MCF 10A (cell line): ENCODE measurements around the gene MRPL39. TPM values are rescaled to one million over a fixed set of nuclear protein-coding genes. Genes with fewer than 3 reads are reported as not detected.

Source experiments
- BruUV-seq: library from RNA; stranded (reverse); fragments of 400-500 nt; replicated peaks from 2 replicates; lab custom pipeline; 2021; lab: Mats Ljungman, UMichigan
- CTCF ChIA-PET: fragments of 300-600 bp; sonication (Branson Sonifier 250); formaldehyde crosslinking; extraction: SDS; loops from one replicate; lab custom pipeline; 2021; ENCODE audit warnings: antibody characterized with exemption, inconsistent platforms; lab: Yijun Ruan, JAX
- POLR2A ChIA-PET: fragments of 300-600, 350-650 bp; sonication (Branson Sonifier 250); formaldehyde crosslinking; extraction: SDS; loops from one replicate; lab custom pipeline; 2020; ENCODE audit warnings: antibody characterized with exemption, inconsistent platforms; lab: Yijun Ruan, JAX
- DNase-seq: peaks from one replicate; pipeline ENCODE4 v3.0.0-alpha.2; 2018; ENCODE audit not compliant: unreplicated experiment
- H3K27ac Mint-ChIP-seq: one replicate; pipeline ENCODE4 v1.8.0; 2022; ENCODE audit warnings: mild to moderate bottlenecking, low read depth, mixed read lengths; ENCODE audit not compliant: unreplicated experiment
- H3K27me3 Mint-ChIP-seq: one replicate; pipeline ENCODE4 v1.8.0; 2022; ENCODE audit warnings: mixed read lengths; ENCODE audit not compliant: insufficient read depth, unreplicated experiment
- H3K36me3 Mint-ChIP-seq: one replicate; pipeline ENCODE4 v1.8.0; 2022; ENCODE audit warnings: mild to moderate bottlenecking, moderate library complexity, mixed read lengths; ENCODE audit not compliant: insufficient read depth, unreplicated experiment
- H3K4me1 Mint-ChIP-seq: one replicate; pipeline ENCODE4 v1.8.0; 2022; ENCODE audit warnings: mixed read lengths; ENCODE audit not compliant: insufficient read depth, unreplicated experiment
- H3K4me3 Mint-ChIP-seq: one replicate; pipeline ENCODE4 v1.8.0; 2022; ENCODE audit warnings: mild to moderate bottlenecking, moderate library complexity, mixed read lengths; ENCODE audit not compliant: unreplicated experiment
- H3K9me3 Mint-ChIP-seq: one replicate; pipeline ENCODE4 v1.8.0; 2022; ENCODE audit warnings: mixed read lengths; ENCODE audit not compliant: unreplicated experiment
- intact Hi-C: fragments of 100-400 bp; cut with micrococcal nuclease; formaldehyde crosslinking; loops from 2 replicates; pipeline ENCODE4 v1.14.1; 2022
- total RNA-seq: library from RNA; stranded (reverse); gene quantifications from 2 replicates; pipeline ENCODE4 v1.2.3, GENCODE V29; 2022
- TF ChIP-seq, protein P1 (sequence below): fragments of 200-600 bp; IDR thresholded peaks from one replicate; pipeline ENCODE4 v1.8.0; 2022; ENCODE audit warnings: antibody characterized with exemption, mild to moderate bottlenecking; ENCODE audit not compliant: unreplicated experiment

Gene MRPL39
- total RNA-seq, 1 experiment from 2014 or later: 37.1 TPM

- no peak overlapping the region for H3K4me3 Mint-ChIP-seq
- H3K27me3 Mint-ChIP-seq: no peaks in the 10 kb centered on the region
- H3K27ac Mint-ChIP-seq: no peak overlapping the region
- CTCF ChIA-PET: no interaction called here
- TF ChIP-seq, protein P1, sequence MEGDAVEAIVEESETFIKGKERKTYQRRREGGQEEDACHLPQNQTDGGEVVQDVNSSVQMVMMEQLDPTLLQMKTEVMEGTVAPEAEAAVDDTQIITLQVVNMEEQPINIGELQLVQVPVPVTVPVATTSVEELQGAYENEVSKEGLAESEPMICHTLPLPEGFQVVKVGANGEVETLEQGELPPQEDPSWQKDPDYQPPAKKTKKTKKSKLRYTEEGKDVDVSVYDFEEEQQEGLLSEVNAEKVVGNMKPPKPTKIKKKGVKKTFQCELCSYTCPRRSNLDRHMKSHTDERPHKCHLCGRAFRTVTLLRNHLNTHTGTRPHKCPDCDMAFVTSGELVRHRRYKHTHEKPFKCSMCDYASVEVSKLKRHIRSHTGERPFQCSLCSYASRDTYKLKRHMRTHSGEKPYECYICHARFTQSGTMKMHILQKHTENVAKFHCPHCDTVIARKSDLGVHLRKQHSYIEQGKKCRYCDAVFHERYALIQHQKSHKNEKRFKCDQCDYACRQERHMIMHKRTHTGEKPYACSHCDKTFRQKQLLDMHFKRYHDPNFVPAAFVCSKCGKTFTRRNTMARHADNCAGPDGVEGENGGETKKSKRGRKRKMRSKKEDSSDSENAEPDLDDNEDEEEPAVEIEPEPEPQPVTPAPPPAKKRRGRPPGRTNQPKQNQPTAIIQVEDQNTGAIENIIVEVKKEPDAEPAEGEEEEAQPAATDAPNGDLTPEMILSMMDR: no peak
- H3K4me1 Mint-ChIP-seq: peaks cover 3% of the 10 kb centered on the region
- H3K9me3 Mint-ChIP-seq: no peaks in the 10 kb centered on the region
- intact Hi-C loops: no loop called here
- no peak for DNase-seq
- peaks cover 4% of the 10 kb centered on the region for H3K36me3 Mint-ChIP-seq
- POLR2A ChIA-PET: no interaction called here
- BruUV-seq: no TSS peak
Measured at GRCh38 chr21:25561668-25562641, 45.3 kb downstream of the MRPL39 start.

DNA sequence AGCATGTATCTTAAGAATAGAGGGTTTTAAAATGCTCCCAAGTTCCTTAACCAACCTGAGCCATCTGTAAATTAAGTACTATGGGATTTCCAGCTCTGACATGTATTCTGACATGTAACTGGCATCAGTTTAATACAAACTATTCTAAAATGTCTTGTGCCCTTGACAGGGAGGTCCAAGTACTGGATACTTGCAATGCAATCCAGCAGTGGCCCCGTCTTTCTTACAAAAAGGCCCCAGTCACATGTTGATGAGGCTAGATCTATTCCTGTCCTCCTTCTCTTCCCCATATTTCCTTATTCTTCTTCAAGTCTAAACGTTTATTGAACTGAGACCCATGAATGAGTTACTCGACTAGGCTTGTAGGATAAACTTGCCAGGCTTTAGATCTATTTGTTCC, 46.4 kb downstream of the MRPL39 start:
- BruUV-seq: no TSS peak
- peaks cover 4% of the 10 kb centered on the region for H3K4me1 Mint-ChIP-seq
- CTCF ChIA-PET: no interaction called here
- no peak for DNase-seq
- no peak overlapping the region for H3K27ac Mint-ChIP-seq
- POLR2A ChIA-PET: no interaction called here
- intact Hi-C loops: no loop called here
- H3K4me3 Mint-ChIP-seq: no peak overlapping the region
- TF ChIP-seq, protein P1: no peak
- H3K9me3 Mint-ChIP-seq: no peaks in the 10 kb centered on the region
- H3K27me3 Mint-ChIP-seq: no peaks in the 10 kb centered on the region
- H3K36me3 Mint-ChIP-seq: no peaks in the 10 kb centered on the region

DNA sequence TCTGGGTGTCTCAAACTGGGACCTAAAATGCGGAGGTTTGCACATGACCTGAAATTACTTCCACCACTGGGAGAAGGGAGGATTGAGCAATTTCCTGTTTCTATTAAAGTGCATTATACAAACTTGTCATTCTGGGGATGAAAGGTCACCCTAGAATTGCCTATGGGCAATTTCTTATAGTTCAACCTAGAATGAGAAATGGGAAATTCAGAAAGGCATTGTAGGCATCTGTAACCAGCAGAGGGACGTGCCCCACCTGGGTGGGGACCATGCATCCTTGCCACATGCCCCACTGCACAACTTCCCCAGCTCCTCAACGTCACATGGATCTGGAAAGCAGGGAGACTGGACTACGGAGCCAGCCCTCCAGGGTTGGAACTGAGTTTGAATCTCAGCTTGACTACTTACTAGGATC, 47.0 kb downstream of the MRPL39 start:
- Mint-ChIP-seq H3K4me3 (no peak overlapping the region), H3K9me3 (no peaks in the 10 kb centered on the region), H3K36me3 (no peaks in the 10 kb centered on the region), H3K4me1 (peaks cover 4% of the 10 kb centered on the region), H3K27me3 (no peaks in the 10 kb centered on the region), H3K27ac (no peak overlapping the region)
- DNase-seq: no peak
- intact Hi-C loops: no loop called here
- CTCF ChIA-PET: no interaction called here
- BruUV-seq: no TSS peak
- TF ChIP-seq, protein P1: no peak
- POLR2A ChIA-PET: no interaction called here

GRCh38 chr21:25559746-25560145, 47.5 kb downstream of the MRPL39 start:
- no TSS peak for BruUV-seq
- POLR2A ChIA-PET: no interaction called here
- TF ChIP-seq, protein P1: no peak

More at GRCh38 chr21:25559746-25560145, 47.5 kb downstream of the MRPL39 start:
- DNase-seq: no peak
- CTCF ChIA-PET: interaction anchor here (1.5 kb wide), 1 partner anchor 49 kb away, joined by 6 read pairs; no protein-coding TSS in a partner anchor
- intact Hi-C loops: no loop called here
- Mint-ChIP-seq H3K9me3 (no peaks in the 10 kb centered on the region), H3K36me3 (no peaks in the 10 kb centered on the region), H3K4me1 (peaks cover 4% of the 10 kb centered on the region), H3K27ac (no peak overlapping the region), H3K27me3 (no peaks in the 10 kb centered on the region), H3K4me3 (no peak overlapping the region)
